Mucosa of descending colon (tissue), 3 donors: ENCODE data around the gene RMI2. TPM values are rescaled to one million over a fixed set of nuclear protein-coding genes. Genes with fewer than 3 reads are reported as not detected.

Experiments
- ATAC-seq: fragments of 200-7000 bp; cut with Tn5 transposase; one replicate; pipeline ENCODE4 v1.9.1; 2020; ENCODE audit warnings: mild to moderate bottlenecking, moderate library complexity
- DNase-seq, 3 donors: peaks; one replicate each; pipeline ENCODE4 v3.0.0-alpha.2; 2020
- H3K36me3 ChIP-seq: fragments of 200-600 bp; one replicate; pipeline ENCODE4 v1.8.0; 2021; ENCODE audit warnings: low read depth, mild to moderate bottlenecking
- H3K4me1 ChIP-seq: fragments of 200-600 bp; one replicate; pipeline ENCODE4 v1.8.0; 2021; ENCODE audit warnings: low read depth, mild to moderate bottlenecking
- H3K4me3 ChIP-seq: fragments of 200-600 bp; one replicate; pipeline ENCODE4 v1.8.0; 2021; ENCODE audit warnings: mild to moderate bottlenecking
- H3K9me3 ChIP-seq: fragments of 200-600 bp; one replicate; pipeline ENCODE4 v1.8.0; 2021; ENCODE audit warnings: mild to moderate bottlenecking
- CTCF ChIP-seq: fragments of 200-600 bp; IDR thresholded peaks from one replicate; pipeline ENCODE4 v1.8.0; 2022; ENCODE audit warnings: antibody characterized with exemption, mild to moderate bottlenecking
- intact Hi-C, 2 donors: fragments of 100-400 bp; cut with DNase I in 1 of 2; cut with micrococcal nuclease in 1 of 2; formaldehyde crosslinking; loops; one replicate each; pipeline versions ENCODE4 v1.11.0 to v1.11.1; 2022; cut with DNase I, micrococcal nuclease
- total RNA-seq, 3 donors: library from RNA; stranded (reverse); fragmentation: NEBNext Ultra II Directional in 2 of 3; extraction: Animal tissue kit (Norgen Biotek cat#: 25700) in 2 of 3; gene quantifications; one replicate each; pipeline versions ENCODE4 v1.2.1 to v1.2.4, GENCODE V29; 2021 to 2023
- donor health status: DM: no; HTN: no; CAD: no; lungs with moderate emphysema.
- donor health status: DM: no; HTN: no; CAD: no.
- donor health status: DM: no; HTN: yes; CAD: no.

The RMI2 gene
- total RNA-seq, 3 donors from 2014 or later = 2.1 to 12.1 (median 7.0) TPM

DNA sequence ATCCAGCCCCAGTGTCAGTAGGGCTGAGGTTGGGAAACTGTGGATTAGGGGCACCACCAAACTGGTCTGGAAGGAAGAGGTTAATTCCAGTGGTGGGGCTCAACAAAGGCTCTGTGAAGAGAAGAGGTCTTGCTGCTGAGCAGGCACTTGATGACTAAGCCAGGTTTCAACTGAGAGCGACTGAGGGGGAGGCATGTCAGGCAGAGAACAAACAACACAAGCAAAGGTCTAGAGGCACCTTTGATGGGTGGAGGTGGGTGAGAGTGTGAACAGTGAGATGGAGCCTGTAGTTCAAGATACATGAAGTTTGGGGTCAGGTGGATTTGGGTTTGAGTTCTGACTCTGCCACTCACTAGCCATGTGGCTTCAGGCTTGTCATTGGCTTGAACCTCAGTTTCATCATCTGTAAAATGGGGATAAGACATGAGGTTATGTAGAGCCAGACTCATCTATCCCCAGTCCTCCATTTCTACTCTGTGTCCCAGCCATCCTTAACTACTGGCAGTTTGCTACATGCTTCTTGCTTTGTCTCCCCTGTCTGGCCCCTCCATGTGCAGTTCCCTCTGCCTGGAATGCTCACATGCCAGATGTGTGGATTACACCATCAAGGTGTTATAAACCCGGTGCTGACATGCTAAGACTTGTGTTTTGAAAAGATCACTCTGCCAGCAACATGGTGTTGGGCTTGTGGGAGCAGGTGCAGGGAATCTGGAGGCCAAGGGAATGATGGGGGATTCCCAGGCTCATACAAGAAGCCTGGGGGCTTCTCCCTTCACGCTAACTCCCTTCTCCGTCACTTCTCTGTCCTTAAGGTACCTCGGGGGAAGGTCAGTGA, 3.0 kb upstream of the RMI2 start:
- H3K4me1 ChIP-seq = no peaks in the 10 kb centered on the region
- H3K4me3 ChIP-seq = no peak overlapping the region
- no peaks in the 10 kb centered on the region for H3K9me3 ChIP-seq
- no peaks in the 10 kb centered on the region for H3K36me3 ChIP-seq
- DNase-seq (peak in 1 of 3 donors; percentile 4), ATAC-seq (no peak)
- intact Hi-C loops = loop anchor here in 1 of 2 donors (10.0 kb wide), 1 partner anchor 77 kb away; the partner anchor contains the start of gene TNP2
- no peak for TF ChIP-seq CTCF

DNA sequence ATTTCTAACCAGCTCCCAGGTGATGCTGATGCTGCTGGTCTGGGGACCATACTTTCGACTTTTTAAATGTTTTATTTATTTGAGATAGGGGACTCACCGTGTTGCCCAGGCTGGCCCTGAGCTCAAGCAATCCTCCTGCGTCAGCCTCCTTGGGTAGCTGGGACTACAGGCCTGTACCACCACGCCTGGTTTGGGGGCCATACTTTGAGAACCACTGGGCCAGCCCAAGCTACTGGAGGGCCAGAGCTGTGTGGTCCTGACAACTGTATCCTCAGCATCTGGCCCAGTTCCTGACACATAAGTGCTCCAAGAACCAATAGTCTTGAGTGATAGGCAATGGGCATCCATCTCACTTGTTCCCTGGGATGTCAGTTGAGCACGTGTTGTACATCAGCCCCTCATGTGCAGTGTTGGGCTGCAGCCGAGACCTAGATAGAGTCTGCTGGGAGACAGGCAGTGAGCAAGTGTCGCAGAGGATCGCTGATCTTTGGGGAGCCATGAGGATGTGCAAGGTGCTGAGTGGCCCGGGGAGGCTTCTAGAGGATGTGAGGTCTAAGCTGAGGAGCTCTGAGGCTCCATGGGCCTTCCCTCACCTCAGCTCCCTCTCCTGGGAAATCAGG, 1.6 kb downstream of the RMI2 start:
- TF ChIP-seq CTCF = no peak
- intact Hi-C loops = loop anchor here in 1 of 2 donors (10.0 kb wide), 1 partner anchor 82 kb away; the partner anchor contains the start of gene TNP2
- Histone ChIP-seq H3K4me1 (peaks cover 6% of the 10 kb centered on the region), H3K9me3 (no peaks in the 10 kb centered on the region), H3K4me3 (no peak overlapping the region), H3K36me3 (no peaks in the 10 kb centered on the region)
- DNase-seq = peak in 1 of 3 donors; percentile 31
- ATAC-seq = no peak

DNA sequence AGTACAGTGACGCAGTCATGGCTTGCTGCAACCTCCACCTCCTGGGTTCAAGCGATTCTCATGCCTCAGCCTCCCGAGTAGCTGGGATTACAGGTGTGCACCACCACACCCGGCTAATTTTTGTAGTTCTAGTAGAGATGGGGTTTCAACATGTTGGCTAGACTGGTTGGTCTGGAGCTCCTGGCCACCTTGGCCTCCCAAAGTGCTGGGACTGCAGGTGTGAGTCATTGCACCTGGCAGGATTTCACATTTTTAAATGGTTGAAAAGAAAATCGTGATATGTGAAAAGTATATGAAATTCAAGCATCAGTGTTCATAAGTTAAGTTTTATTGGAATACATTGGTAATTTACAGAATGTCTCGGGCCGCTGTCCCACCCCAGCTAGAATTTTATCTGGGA, 2.6 kb downstream of the RMI2 start:
- Histone ChIP-seq H3K4me1 (peaks cover 6% of the 10 kb centered on the region), H3K9me3 (no peaks in the 10 kb centered on the region), H3K4me3 (no peak overlapping the region), H3K36me3 (no peaks in the 10 kb centered on the region)
- intact Hi-C loops = loop anchor here in 1 of 2 donors (10.0 kb wide), 1 partner anchor 83 kb away; the partner anchor contains the start of gene TNP2
- ATAC-seq = no peak
- no peak for TF ChIP-seq CTCF
- no peak for DNase-seq

DNA sequence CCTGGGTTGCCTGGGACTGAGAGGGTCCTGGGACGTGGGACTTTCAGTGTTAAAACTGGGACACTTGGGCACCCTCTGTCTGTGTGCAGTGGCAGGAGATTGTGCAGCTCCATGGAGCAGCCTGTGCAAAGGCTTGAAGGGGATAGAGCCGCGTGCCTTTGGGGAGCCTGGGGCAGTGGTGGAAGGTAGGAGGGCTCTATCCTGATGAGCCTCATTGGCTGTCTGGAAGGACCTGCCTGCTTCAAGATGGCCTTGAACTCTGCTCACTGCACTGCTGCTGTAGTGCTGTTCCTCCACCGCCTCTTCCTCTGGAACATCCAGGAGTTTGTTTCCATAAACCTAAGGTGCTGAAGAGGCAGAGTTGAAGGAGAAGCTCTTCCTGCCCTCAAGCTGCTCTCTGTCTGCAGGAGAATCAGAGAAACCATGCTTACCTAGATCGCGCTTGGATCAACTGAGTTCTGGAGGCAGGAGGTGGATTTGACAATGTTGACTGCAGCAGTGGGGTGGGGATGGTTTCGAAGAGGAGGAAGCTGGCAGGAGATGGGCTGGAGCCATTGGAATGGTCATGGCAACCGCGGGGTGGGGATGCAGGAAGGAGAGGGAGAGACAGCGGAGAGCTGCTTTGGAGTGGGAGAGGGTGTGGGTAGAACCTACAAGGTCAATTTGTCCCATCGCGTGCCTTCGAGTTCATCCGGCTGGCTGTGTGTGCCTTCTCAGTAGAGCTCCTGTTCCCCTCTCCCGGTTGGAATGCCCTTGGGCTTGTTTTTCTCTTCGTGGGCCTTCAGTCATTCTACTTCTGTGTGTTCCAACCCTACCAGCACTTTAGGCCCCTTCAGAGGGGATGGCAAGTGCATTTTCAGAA, 3.7 kb downstream of the RMI2 start:
- TF ChIP-seq CTCF = no peak
- Histone ChIP-seq H3K36me3 (no peaks in the 10 kb centered on the region), H3K4me3 (no peak overlapping the region), H3K9me3 (no peaks in the 10 kb centered on the region), H3K4me1 (peaks cover 6% of the 10 kb centered on the region)
- no peak for ATAC-seq
- DNase-seq = peak in 1 of 3 donors; percentile 43
- intact Hi-C loops = loop anchor here in 1 of 2 donors (10.0 kb wide), 1 partner anchor 84 kb away; the partner anchor contains the start of gene TNP2

DNA sequence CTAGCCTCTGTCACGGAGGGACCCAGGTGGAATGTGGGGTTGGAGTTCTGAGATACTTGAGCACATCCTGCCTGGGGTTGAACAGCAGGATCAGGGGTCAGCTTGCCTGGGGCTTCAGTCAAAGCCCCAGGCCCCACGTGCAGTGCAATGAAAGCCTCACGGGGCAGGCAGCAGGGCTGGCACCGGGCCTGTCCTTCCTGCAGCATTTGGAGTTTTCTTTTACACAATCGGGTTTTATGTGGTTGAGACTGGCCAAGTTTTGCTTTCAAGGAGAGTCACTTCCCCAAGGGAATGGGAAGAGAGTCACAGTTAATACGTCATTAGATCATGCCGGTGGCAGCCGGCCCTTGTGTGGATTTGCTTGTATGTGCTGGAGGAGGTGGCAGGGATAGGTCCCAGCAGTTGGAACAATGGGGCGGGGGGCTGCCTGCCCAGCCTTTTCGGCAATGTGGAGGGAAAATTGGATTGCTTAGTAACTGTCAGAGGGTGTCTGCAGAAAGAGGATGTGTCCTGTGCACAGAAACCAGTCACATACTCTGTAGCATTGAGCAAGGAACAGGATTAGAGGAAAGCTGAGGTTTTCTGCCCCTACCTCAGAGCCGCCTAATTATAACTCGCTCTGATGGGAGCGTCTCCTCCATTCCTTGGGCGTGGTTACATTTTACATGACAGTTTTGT, 4.5 kb downstream of the RMI2 start:
- no peak for TF ChIP-seq CTCF
- peaks cover 6% of the 10 kb centered on the region for H3K4me1 ChIP-seq
- H3K36me3 ChIP-seq = no peaks in the 10 kb centered on the region
- intact Hi-C loops = loop anchor here (10.0 kb wide), 1 partner anchor 85 kb away; the partner anchor contains the start of gene TNP2 (in 2 of the 2)
- H3K4me3 ChIP-seq = no peak overlapping the region
- peak; percentile 52 to 66 (median 65) for DNase-seq
- ATAC-seq = peak; percentile 50
- H3K9me3 ChIP-seq = no peaks in the 10 kb centered on the region
